ENCODE measurements around the gene CSTF1. TPM values are rescaled to one million over a fixed set of nuclear protein-coding genes. Genes with fewer than 3 reads are reported as not detected.

Gene CSTF1
- total and polyA plus RNA-seq, 4 donors = 11.9 to 20.2 (median 16.0) TPM

GRCh38 chr20:56430957-56431356, 38.5 kb downstream of the CSTF1 start:
- Histone ChIP-seq H3K4me1 (ENCODE audit: control insufficient read depth in 4 of 4, insufficient read depth in 4 of 4, low read length in 3 of 4) (no peaks in the 10 kb centered on the region), H3K27me3 (ENCODE audit: control insufficient read depth in 4 of 4, insufficient read depth in 4 of 4, low read length in 3 of 4) (no peaks in the 10 kb centered on the region), H3K9ac (ENCODE audit: low read depth in 1 of 2, low read length in 2 of 2) (no peak overlapping the region), H3K27ac (ENCODE audit: low read depth in 1 of 2, low read length in 2 of 2) (no peak overlapping the region), H3K9me3 (ENCODE audit: control insufficient read depth in 4 of 4, low read length in 3 of 4) (no peaks in the 10 kb centered on the region), H3K36me3 (ENCODE audit: control insufficient read depth in 4 of 4, insufficient read depth in 3 of 4, low read depth in 1 of 4, low read length in 3 of 4) (no peaks in the 10 kb centered on the region), H3K4me3 (ENCODE audit: low read depth in 1 of 3, low read length in 3 of 3) (no peak overlapping the region)
- DNase-seq (ENCODE audit: low spot score) = no peak
- TF ChIP-seq GABPA (IDR thresholded peaks at IDR 0.05 in 1 of 2, conservative IDR thresholded peaks at IDR 0.05 in 1 of 2) (no peak), RAD21 (IDR thresholded peaks at IDR 0.05) (no peak), CTCF (IDR thresholded peaks at IDR 0.05; ENCODE audit: low read depth, low read length, missing input control) (no peak), SP1 (IDR thresholded peaks at IDR 0.05) (no peak), MAX (IDR thresholded peaks at IDR 0.05) (no peak), HNF4G (IDR thresholded peaks at IDR 0.05) (no peak)
- WGBS = 96% methylated on average over 1 of the region's 1 CpG

- WGBS = 93% methylated on average over 3 of the region's 3 CpGs
- no peak overlapping the region for H3K27ac ChIP-seq (ENCODE audit: low read depth in 1 of 2, low read length in 2 of 2)
- no peaks in the 10 kb centered on the region for H3K36me3 ChIP-seq (ENCODE audit: control insufficient read depth in 4 of 4, insufficient read depth in 3 of 4, low read depth in 1 of 4, low read length in 3 of 4)
- no peak for DNase-seq (ENCODE audit: low spot score)
- H3K27me3 ChIP-seq (ENCODE audit: control insufficient read depth in 4 of 4, insufficient read depth in 4 of 4, low read length in 3 of 4) = no peaks in the 10 kb centered on the region
- H3K4me3 ChIP-seq (ENCODE audit: low read depth in 1 of 3, low read length in 3 of 3) = no peak overlapping the region
- H3K9me3 ChIP-seq (ENCODE audit: control insufficient read depth in 4 of 4, low read length in 3 of 4) = no peaks in the 10 kb centered on the region
- no peak overlapping the region for H3K9ac ChIP-seq (ENCODE audit: low read depth in 1 of 2, low read length in 2 of 2)
- TF ChIP-seq ATF3 (IDR thresholded peaks at IDR 0.05) (no peak), TAF1 (conservative IDR thresholded peaks at IDR 0.05) (no peak), NR2F2 (IDR thresholded peaks at IDR 0.05) (no peak), FOXA1 (IDR thresholded peaks at IDR 0.05) (no peak), JUND (IDR thresholded peaks at IDR 0.05) (no peak)
- H3K4me1 ChIP-seq (ENCODE audit: control insufficient read depth in 4 of 4, insufficient read depth in 4 of 4, low read length in 3 of 4) = no peaks in the 10 kb centered on the region
These were observed 39.0 kb downstream of the CSTF1 start for GRCh38 chr20:56431471-56431870.

GRCh38 chr20:56433221-56433879, 40.9 kb downstream of the CSTF1 start:
- 79% methylated on average over 3 of the region's 3 CpGs for WGBS
- H3K4me1 ChIP-seq (ENCODE audit: control insufficient read depth in 4 of 4, insufficient read depth in 4 of 4, low read length in 3 of 4) = no peaks in the 10 kb centered on the region
- no peaks in the 10 kb centered on the region for H3K36me3 ChIP-seq (ENCODE audit: control insufficient read depth in 4 of 4, insufficient read depth in 3 of 4, low read depth in 1 of 4, low read length in 3 of 4)
- H3K27ac ChIP-seq (ENCODE audit: low read depth in 1 of 2, low read length in 2 of 2) = no peak overlapping the region
- TF ChIP-seq NR2F2 (IDR thresholded peaks at IDR 0.05) (no peak), HNF4A (conservative IDR thresholded peaks at IDR 0.05) (no peak), EGR1 (IDR thresholded peaks at IDR 0.05; ENCODE audit: low read depth in 2 of 2) (no peak), REST (IDR thresholded peaks at IDR 0.05) (no peak), ZBTB33 (IDR thresholded peaks at IDR 0.05) (no peak), ATF3 (IDR thresholded peaks at IDR 0.05) (no peak), RAD21 (IDR thresholded peaks at IDR 0.05) (no peak)
- no peak for DNase-seq (ENCODE audit: low spot score)
- H3K4me3 ChIP-seq (ENCODE audit: low read depth in 1 of 3, low read length in 3 of 3) = no peak overlapping the region
- no peak overlapping the region for H3K9ac ChIP-seq (ENCODE audit: low read depth in 1 of 2, low read length in 2 of 2)
- H3K27me3 ChIP-seq (ENCODE audit: control insufficient read depth in 4 of 4, insufficient read depth in 4 of 4, low read length in 3 of 4) = no peaks in the 10 kb centered on the region
- H3K9me3 ChIP-seq (ENCODE audit: control insufficient read depth in 4 of 4, low read length in 3 of 4) = no peaks in the 10 kb centered on the region

All from liver (tissue), 9 donors.